Transverse colon (tissue), 4 donors: Measurements from ENCODE around the gene CSGALNACT2. TPM values are rescaled to one million over a fixed set of nuclear protein-coding genes. Genes with fewer than 3 reads are reported as not detected.

Experiments
- DNase-seq: peaks from one replicate; pipeline ENCODE4 v3.0.0-alpha.2; 2019
- H3K27ac ChIP-seq, 4 donors: fragments of 200-600 bp; sonication (generic); 2 replicates each; pipeline ENCODE4 v1.5.1; 2016 to 2018; ENCODE audit warnings: inconsistent platforms in 4 of 4
- H3K27me3 ChIP-seq: fragments of 200-600 bp; sonication (generic); 2 replicates; pipeline ENCODE4 v1.5.1; 2017; ENCODE audit warnings: inconsistent platforms
- H3K36me3 ChIP-seq, 4 donors: fragments of 200-600 bp; sonication (generic); 2 replicates each; pipeline ENCODE4 v1.5.1; 2017 to 2019; ENCODE audit warnings: inconsistent platforms in 4 of 4
- H3K4me1 ChIP-seq, 4 donors: fragments of 200-600 bp; sonication (generic); 2 replicates each; pipeline ENCODE4 v1.5.1; 2017 to 2020; ENCODE audit warnings: inconsistent platforms in 4 of 4
- H3K4me3 ChIP-seq, 4 donors: fragments of 200-600 bp; sonication (generic); 1 replicate in 1 of 4; 2 replicates in 3 of 4; pipeline versions ENCODE4 v1.5.1 to v1.6.1; 2017 to 2019; ENCODE audit warnings: inconsistent platforms in 4 of 4
- H3K9me3 ChIP-seq, 2 donors: fragments of 200-600 bp; sonication (generic); 2 replicates each; pipeline ENCODE4 v1.5.1; 2017 to 2019; ENCODE audit warnings: inconsistent platforms in 2 of 2
- CTCF ChIP-seq, 5 experiments: fragments of 200-600 bp in 3 of 5; fragments of 450-650 bp in 2 of 5; sonication (generic) in 3 of 5; IDR thresholded peaks; 1 replicate in 2 of 5; 2 replicates in 3 of 5; pipeline ENCODE4 v1.5.1; 2016 to 2017; ENCODE audit warnings: antibody characterized with exemption in 5 of 5, inconsistent platforms in 3 of 5, mild to moderate bottlenecking in 2 of 5, moderate library complexity in 1 of 5
- EP300 ChIP-seq: sonication (generic); formaldehyde crosslinking; IDR thresholded peaks from one replicate; pipeline ENCODE4 v1.6.1; 2017; ENCODE audit warnings: antibody characterized with exemption, low read depth
- POLR2A ChIP-seq: fragments of 450-650 bp; IDR thresholded peaks from one replicate; pipeline ENCODE4 v1.6.1; 2016; ENCODE audit warnings: antibody characterized with exemption, mild to moderate bottlenecking, moderate library complexity
- POLR2AphosphoS5 ChIP-seq, 3 donors: sonication (generic); formaldehyde crosslinking; IDR thresholded peaks; one replicate each; pipeline ENCODE4 v1.6.1; 2016; ENCODE audit warnings: antibody characterized with exemption in 3 of 3
- WGBS, 2 donors: methylation state at CpG; one replicate each; pipeline ENCODE4 v1.1.5; 2018; ENCODE audit warnings: low coverage in 1 of 2; 5-methylcytosine and 5-hydroxymethylcytosine counted together
- in situ Hi-C, 4 donors: fragments of 200-750 bp; cut with MboI; loops; one replicate each; pipeline versions ENCODE4 v1.15.0 to v1.15.1; 2017; ENCODE audit warnings: low sequenced_read_pairs in 3 of 4, low pct_ligation_motif_present in 1 of 4, low pct_unique_long_range_greater_than_20kb in 1 of 4
- intact Hi-C: fragments of 100-400 bp; cut with DNase I; formaldehyde crosslinking; loops from one replicate; pipeline ENCODE4 v1.15.1; 2023; ENCODE audit warnings: low total_unique reads
- total RNA-seq, 4 donors: library from RNA; depleted of rRNA; stranded (reverse); fragments of >200 nt; gene quantifications; one replicate each; pipeline ENCODE4 v1.1.0, GENCODE V29; 2016

CSGALNACT2 gene
- total RNA-seq, 4 donors from 2014 or later: 4.1 to 15.5 (median 10.9) TPM

- DNase-seq: no peak
- Histone ChIP-seq H3K9me3 (no peaks in the 10 kb centered on the region), H3K27ac (no peak overlapping the region), H3K27me3 (peaks cover 3% of the 10 kb centered on the region), H3K4me3 (no peak overlapping the region), H3K36me3 (no peaks in the 10 kb centered on the region), H3K4me1 (no peaks in the 10 kb centered on the region)
- no peak for TF ChIP-seq CTCF (IDR thresholded peaks at IDR 0.05)
- no peak for TF ChIP-seq POLR2AphosphoS5 (IDR thresholded peaks at IDR 0.05)
- TF ChIP-seq POLR2A: no peak
- TF ChIP-seq EP300: no peak
- in situ Hi-C loops (no loop called here), intact Hi-C loops (no loop called here)
- 85% methylated on average over 15 of the region's 15 CpGs; no CpG with 5 or more reads in 1 of the 2 donors for WGBS, 2 donors
Observed at GRCh38 chr10:43216931-43217562, 78.8 kb downstream of the CSGALNACT2 start.

- no peak for DNase-seq
- in situ Hi-C loops (no loop called here), intact Hi-C loops (no loop called here)
- TF ChIP-seq CTCF (IDR thresholded peaks at IDR 0.05): no peak
- no peak for TF ChIP-seq EP300
- TF ChIP-seq POLR2A: no peak
- no peak for TF ChIP-seq POLR2AphosphoS5 (IDR thresholded peaks at IDR 0.05)
- Histone ChIP-seq H3K27me3 (peaks cover 3% of the 10 kb centered on the region), H3K9me3 (no peaks in the 10 kb centered on the region), H3K4me1 (no peaks in the 10 kb centered on the region), H3K4me3 (no peak overlapping the region), H3K36me3 (no peaks in the 10 kb centered on the region), H3K27ac (no peak overlapping the region)
- 72% methylated on average over 10 of the region's 10 CpGs; no CpG with 5 or more reads in 1 of the 2 donors for WGBS, 2 donors
Observed at GRCh38 chr10:43217563-43218205, 79.4 kb downstream of the CSGALNACT2 start.

GRCh38 chr10:43218206-43218950 is 80.1 kb downstream of the CSGALNACT2 start:
- no peaks in the 10 kb centered on the region for H3K9me3 ChIP-seq
- H3K4me1 ChIP-seq: no peaks in the 10 kb centered on the region
- H3K27me3 ChIP-seq: peaks cover 3% of the 10 kb centered on the region
- no peak overlapping the region for H3K4me3 ChIP-seq
- intact Hi-C loops (no loop called here), in situ Hi-C loops (no loop called here)
- no peaks in the 10 kb centered on the region for H3K36me3 ChIP-seq
- TF ChIP-seq CTCF (IDR thresholded peaks at IDR 0.05): no peak
- no peak for TF ChIP-seq EP300
- TF ChIP-seq POLR2A: no peak
- TF ChIP-seq POLR2AphosphoS5 (IDR thresholded peaks at IDR 0.05): no peak
- H3K27ac ChIP-seq: no peak overlapping the region
- no peak for DNase-seq
- WGBS, 2 donors: 86 to 100% methylated on average over 2 to 18 of the region's 18 CpGs
